Progenitor cell of endocrine pancreas (in vitro differentiated cells): ENCODE data around the gene NFU1. TPM values are rescaled to one million over a fixed set of nuclear protein-coding genes. Genes with fewer than 3 reads are reported as not detected.

Source experiments
- DNase-seq: peaks from one replicate; pipeline ENCODE4 v3.0.0; 2021; ENCODE audit warnings: low spot score; ENCODE audit not compliant: unreplicated experiment
- H3K27ac Mint-ChIP-seq: 2 replicates; pipeline ENCODE4 v1.8.0; 2021; ENCODE audit warnings: mild to moderate bottlenecking, moderate library complexity, mixed read lengths
- H3K27me3 Mint-ChIP-seq: 2 replicates; pipeline ENCODE4 v1.8.0; 2021; ENCODE audit warnings: mixed read lengths
- H3K36me3 Mint-ChIP-seq: 2 replicates; pipeline ENCODE4 v1.8.0; 2022; ENCODE audit warnings: mixed read lengths; ENCODE audit not compliant: insufficient read depth
- H3K4me1 Mint-ChIP-seq: 2 replicates; pipeline ENCODE4 v1.8.0; 2021; ENCODE audit warnings: low read depth, mixed read lengths
- H3K4me3 Mint-ChIP-seq: 2 replicates; pipeline ENCODE4 v1.8.0; 2021; ENCODE audit warnings: low read depth, mild to moderate bottlenecking, moderate library complexity, mixed read lengths
- H3K9me3 Mint-ChIP-seq: 2 replicates; pipeline ENCODE4 v1.8.0; 2021; ENCODE audit warnings: low read depth, mixed read lengths
- total RNA-seq: library from RNA; stranded (reverse); gene quantifications from 2 replicates; pipeline ENCODE4 v1.2.1, GENCODE V29; 2021
- TF ChIP-seq, protein P1 (sequence below): fragments of 200-600 bp; sonication (generic); IDR thresholded peaks from one replicate; pipeline ENCODE4 v1.5.0; 2021; ENCODE audit warnings: antibody characterized with exemption, mild to moderate bottlenecking; ENCODE audit not compliant: unreplicated experiment

Gene NFU1
- total RNA-seq, 1 donor from 2014 or later = 44.1 TPM

DNA sequence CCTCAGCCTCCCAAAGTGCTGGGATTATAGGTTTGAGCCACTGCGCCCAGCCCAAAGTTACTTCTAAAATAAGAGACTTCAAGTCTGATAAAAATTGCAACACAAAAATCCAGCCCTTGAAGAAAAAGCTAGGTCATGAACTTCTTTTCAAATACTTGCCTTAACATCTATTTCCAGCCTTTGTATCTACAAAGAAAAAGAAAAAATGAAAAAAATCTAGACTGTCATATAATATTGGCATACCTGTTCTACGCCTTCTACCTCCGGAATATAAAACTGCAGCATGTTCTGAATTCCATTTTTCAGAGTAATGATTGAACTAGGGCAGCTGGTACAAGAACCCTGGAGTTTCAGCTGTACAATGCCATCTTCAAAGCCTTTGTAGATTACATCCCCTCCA, 37.1 kb downstream of the NFU1 start:
- peaks cover 4% of the 10 kb centered on the region for H3K4me1 Mint-ChIP-seq
- no peak for DNase-seq
- H3K4me3 Mint-ChIP-seq = no peak overlapping the region
- H3K9me3 Mint-ChIP-seq = peaks cover 9% of the 10 kb centered on the region
- TF ChIP-seq, protein P1, sequence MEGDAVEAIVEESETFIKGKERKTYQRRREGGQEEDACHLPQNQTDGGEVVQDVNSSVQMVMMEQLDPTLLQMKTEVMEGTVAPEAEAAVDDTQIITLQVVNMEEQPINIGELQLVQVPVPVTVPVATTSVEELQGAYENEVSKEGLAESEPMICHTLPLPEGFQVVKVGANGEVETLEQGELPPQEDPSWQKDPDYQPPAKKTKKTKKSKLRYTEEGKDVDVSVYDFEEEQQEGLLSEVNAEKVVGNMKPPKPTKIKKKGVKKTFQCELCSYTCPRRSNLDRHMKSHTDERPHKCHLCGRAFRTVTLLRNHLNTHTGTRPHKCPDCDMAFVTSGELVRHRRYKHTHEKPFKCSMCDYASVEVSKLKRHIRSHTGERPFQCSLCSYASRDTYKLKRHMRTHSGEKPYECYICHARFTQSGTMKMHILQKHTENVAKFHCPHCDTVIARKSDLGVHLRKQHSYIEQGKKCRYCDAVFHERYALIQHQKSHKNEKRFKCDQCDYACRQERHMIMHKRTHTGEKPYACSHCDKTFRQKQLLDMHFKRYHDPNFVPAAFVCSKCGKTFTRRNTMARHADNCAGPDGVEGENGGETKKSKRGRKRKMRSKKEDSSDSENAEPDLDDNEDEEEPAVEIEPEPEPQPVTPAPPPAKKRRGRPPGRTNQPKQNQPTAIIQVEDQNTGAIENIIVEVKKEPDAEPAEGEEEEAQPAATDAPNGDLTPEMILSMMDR = no peak
- no peak overlapping the region for H3K27ac Mint-ChIP-seq
- peaks cover 31% of the 10 kb centered on the region for H3K36me3 Mint-ChIP-seq
- no peaks in the 10 kb centered on the region for H3K27me3 Mint-ChIP-seq

DNA sequence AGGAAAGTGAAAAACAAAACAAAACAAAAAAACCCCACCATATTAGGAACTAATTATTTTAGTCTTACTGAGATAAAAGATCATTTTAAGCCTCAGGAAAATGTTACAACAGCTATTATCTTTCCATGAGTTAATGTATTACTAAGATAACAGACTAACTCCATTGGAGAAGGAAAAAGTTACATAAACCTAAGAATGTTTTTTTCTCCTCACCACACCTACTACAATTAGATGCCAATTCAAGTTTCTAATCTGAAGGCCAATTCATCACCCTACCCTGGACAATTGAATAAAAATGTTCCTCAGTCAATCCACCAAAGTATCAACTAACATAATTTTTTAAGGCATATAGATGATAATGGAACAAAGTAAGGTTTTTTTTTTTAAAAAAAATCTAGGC, 40.0 kb downstream of the NFU1 start:
- Mint-ChIP-seq H3K36me3 (peaks cover 34% of the 10 kb centered on the region), H3K27me3 (no peaks in the 10 kb centered on the region), H3K27ac (no peak overlapping the region), H3K4me3 (no peak overlapping the region), H3K4me1 (peaks cover 4% of the 10 kb centered on the region), H3K9me3 (no peaks in the 10 kb centered on the region)
- TF ChIP-seq, protein P1 = no peak
- no peak for DNase-seq

DNA sequence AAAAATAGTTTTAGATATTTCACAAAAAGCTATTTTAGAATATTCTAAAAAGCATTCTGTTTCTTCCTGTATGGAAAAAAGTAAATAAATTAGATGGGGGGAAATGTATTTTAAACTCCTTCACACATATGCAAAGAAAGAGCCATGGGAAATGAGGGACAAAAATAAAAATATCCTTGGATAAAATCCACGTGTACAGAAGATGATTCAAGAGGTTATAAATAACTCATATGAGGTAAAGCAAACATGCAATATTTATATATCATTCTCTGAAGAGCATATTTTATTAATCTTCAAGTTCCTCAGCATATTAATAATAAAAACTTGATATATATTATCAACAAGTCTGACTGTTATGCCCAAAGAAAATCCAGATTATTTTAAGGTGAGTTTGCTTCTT, 41.4 kb downstream of the NFU1 start:
- no peaks in the 10 kb centered on the region for H3K9me3 Mint-ChIP-seq
- no peak for DNase-seq
- peaks cover 4% of the 10 kb centered on the region for H3K4me1 Mint-ChIP-seq
- no peaks in the 10 kb centered on the region for H3K27me3 Mint-ChIP-seq
- TF ChIP-seq, protein P1 = no peak
- H3K27ac Mint-ChIP-seq = no peak overlapping the region
- H3K4me3 Mint-ChIP-seq = no peak overlapping the region
- peaks cover 31% of the 10 kb centered on the region for H3K36me3 Mint-ChIP-seq

DNA sequence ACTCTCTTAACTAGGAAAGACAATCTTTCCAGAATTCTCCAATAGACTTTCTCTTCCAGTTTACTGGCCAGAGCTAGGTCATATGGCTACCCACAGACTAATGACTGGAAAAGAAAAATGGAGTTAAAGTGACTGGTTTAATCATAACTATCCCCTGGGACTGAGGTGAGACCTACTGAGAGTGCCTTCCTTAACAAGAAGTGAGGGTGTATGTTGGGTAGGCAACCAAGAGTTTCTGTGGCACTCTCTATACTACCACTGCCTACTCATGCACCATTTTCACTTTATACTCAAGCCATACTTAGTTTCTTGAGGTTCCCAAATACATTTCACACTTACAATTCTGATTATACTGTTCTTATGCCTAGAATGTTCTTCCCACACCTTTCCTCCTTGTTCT, 43.3 kb downstream of the NFU1 start:
- TF ChIP-seq, protein P1 = no peak
- H3K36me3 Mint-ChIP-seq = peaks cover 21% of the 10 kb centered on the region
- no peak overlapping the region for H3K4me3 Mint-ChIP-seq
- DNase-seq = no peak
- H3K9me3 Mint-ChIP-seq = no peaks in the 10 kb centered on the region
- H3K27ac Mint-ChIP-seq = no peak overlapping the region
- H3K4me1 Mint-ChIP-seq = peaks cover 4% of the 10 kb centered on the region
- no peaks in the 10 kb centered on the region for H3K27me3 Mint-ChIP-seq

DNA sequence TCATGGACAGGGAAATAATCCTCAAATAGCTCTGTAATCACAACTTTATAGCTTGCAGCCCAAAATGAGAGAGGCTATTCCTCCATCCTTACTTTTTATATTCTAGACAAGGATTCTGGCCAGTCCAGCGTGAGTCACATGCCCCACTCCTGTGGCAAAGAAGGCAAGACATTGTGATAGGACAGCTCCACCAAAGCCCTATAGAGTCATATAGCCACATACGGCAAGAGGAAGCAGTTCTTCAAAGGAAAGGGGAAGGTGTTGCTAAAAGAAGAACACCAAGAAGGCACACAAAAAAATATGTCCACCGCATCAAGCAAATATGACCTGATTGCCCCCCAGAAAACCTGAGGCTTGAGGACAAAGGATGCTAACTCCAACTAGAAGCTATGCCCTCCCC, 46.8 kb downstream of the NFU1 start:
- TF ChIP-seq, protein P1 = no peak
- H3K36me3 Mint-ChIP-seq = peaks cover 17% of the 10 kb centered on the region
- no peaks in the 10 kb centered on the region for H3K27me3 Mint-ChIP-seq
- H3K4me3 Mint-ChIP-seq = no peak overlapping the region
- H3K4me1 Mint-ChIP-seq = peaks cover 18% of the 10 kb centered on the region
- no peak overlapping the region for H3K27ac Mint-ChIP-seq
- no peak for DNase-seq
- no peaks in the 10 kb centered on the region for H3K9me3 Mint-ChIP-seq
